A673 (cell line): ENCODE data around the gene EVA1A. TPM values are rescaled to one million over a fixed set of nuclear protein-coding genes. Genes with fewer than 3 reads are reported as not detected.
A peak's percentile ranks its signal among the peaks of the same experiment; 100 is the strongest.

Source experiments
- Bru-seq: library from RNA; stranded (reverse); fragments of 400-500 nt; gene quantifications from one replicate; lab custom pipeline; 2021; lab: Mats Ljungman, UMichigan
- BruChase-seq, 2 experiments: library from RNA; stranded (reverse); fragments of 400-500 nt; gene quantifications; one replicate each; lab custom pipeline; 2021; lab: Mats Ljungman, UMichigan
- BruUV-seq: library from RNA; stranded (reverse); fragments of 400-500 nt; replicated peaks from 2 replicates; lab custom pipeline; 2021; lab: Mats Ljungman, UMichigan
- CTCF ChIA-PET: fragments of 300-600 bp; sonication (Branson Sonifier 250); formaldehyde crosslinking; loops from one replicate; lab custom pipeline; 2022; ENCODE audit warnings: antibody characterized with exemption; lab: Charles Lee
- POLR2A ChIA-PET: fragments of 300-600 bp; sonication (Branson Sonifier 250); formaldehyde crosslinking; loops from one replicate; lab custom pipeline; 2022; ENCODE audit warnings: antibody characterized with exemption; ENCODE audit not compliant: low non-redundant PET; lab: Charles Lee
- DNase-seq: peaks from one replicate; pipeline ENCODE4 v3.0.0-alpha.2; 2015; ENCODE audit warnings: low spot score
- H3K27ac ChIP-seq: fragments of 200-600 bp; sonication (generic); 2 replicates; pipeline ENCODE4 v1.5.1; 2016; ENCODE audit warnings: mixed run types, low read depth, mild to moderate bottlenecking, mixed read lengths, antibody characterized with exemption, low read length; ENCODE audit not compliant: poor library complexity, severe bottlenecking
- H3K27me3 ChIP-seq: fragments of 200-600 bp; sonication (generic); replicated peaks from 2 replicates; pipeline ENCODE4 v1.6.1; 2017; ENCODE audit warnings: mixed run types, low read depth, mild to moderate bottlenecking, mixed read lengths, antibody characterized with exemption, low read length; ENCODE audit not compliant: insufficient read depth, poor library complexity
- H3K36me3 ChIP-seq: fragments of 200-600 bp; sonication (generic); 2 replicates; pipeline ENCODE4 v1.6.1; 2016; ENCODE audit warnings: mixed run types, mild to moderate bottlenecking, mixed read lengths, antibody characterized with exemption, low read length; ENCODE audit not compliant: insufficient read depth, poor library complexity, severe bottlenecking
- H3K4me1 ChIP-seq: fragments of 200-600 bp; sonication (generic); 2 replicates; pipeline ENCODE4 v1.6.1; 2017; ENCODE audit warnings: mixed run types, mild to moderate bottlenecking, mixed read lengths, antibody characterized with exemption, low read length; ENCODE audit not compliant: insufficient read depth, poor library complexity, severe bottlenecking
- H3K4me3 ChIP-seq: fragments of 200-600 bp; sonication (generic); 2 replicates; pipeline ENCODE4 v1.5.1; 2016; ENCODE audit warnings: low read depth, mixed run types, mild to moderate bottlenecking, mixed read lengths, low read length; ENCODE audit not compliant: poor library complexity, severe bottlenecking
- H3K9me3 ChIP-seq: fragments of 200-600 bp; sonication (generic); 2 replicates; pipeline ENCODE4 v1.6.1; 2016; ENCODE audit warnings: mixed run types, low read depth, mild to moderate bottlenecking, mixed read lengths, antibody characterized with exemption, low read length; ENCODE audit not compliant: poor library complexity, severe bottlenecking
- CTCF ChIP-seq: fragments of 300-800, 200-600 bp; sonication (generic); conservative IDR thresholded peaks from 2 replicates; pipeline ENCODE4 v1.5.1; 2017; ENCODE audit warnings: low read depth, mild to moderate bottlenecking, antibody characterized with exemption, low read length, moderate library complexity, mixed read lengths
- EZH2 ChIP-seq: fragments of 200-600 bp; sonication (generic); IDR thresholded peaks from 2 replicates; pipeline ENCODE4 v1.6.1; 2017; ENCODE audit warnings: borderline replicate concordance, low read depth, mild to moderate bottlenecking, mixed read lengths, antibody characterized with exemption, low read length; ENCODE audit not compliant: poor library complexity, severe bottlenecking
- intact Hi-C: fragments of 100-400 bp; cut with micrococcal nuclease; formaldehyde crosslinking; loops from one replicate; pipeline ENCODE4 v1.10.0; 2022; ENCODE audit not compliant: unreplicated experiment
- long read RNA-seq: library from polyadenylated mRNA; stranded (forward); transcript quantifications from one replicate; pipeline ENCODE4 v2.0.0, GENCODE V29; 2022
- total RNA-seq: library from RNA; stranded (reverse); gene quantifications from 2 replicates; pipeline ENCODE4 v1.2.3, GENCODE V29; 2021

Gene EVA1A
- 4.0 and 4.3 TPM in 2 replicates for total RNA-seq
- percentile 46 among the genes with signal in this experiment for Bru-seq, nascent RNA
- percentile 39 among the genes with signal in this experiment for BruChase-seq, experiment 1, labeled RNA remaining after a 2-hour chase
- percentile 39 among the genes with signal in this experiment for BruChase-seq, experiment 2, labeled RNA remaining after a 6-hour chase
- long read RNA-seq, partial matches to known transcripts: 1 of 6 reads
- long read RNA-seq, other reads (novel, unspliced or antisense): 3 of 6 reads

- no peak within 1 kb of the TSS for H3K27ac ChIP-seq
- H3K4me1 ChIP-seq: peaks cover 14% of the 10 kb centered on the region
- H3K36me3 ChIP-seq: no peaks in the 10 kb centered on the region
- intact Hi-C loops: loop anchor here (1.0 to 2.0 kb wide), 2 partner anchors 48 to 96 kb away; no protein-coding TSS in a partner anchor
- DNase-seq: peak; percentile 89
- no peaks in the 10 kb centered on the region for H3K27me3 ChIP-seq
- H3K9me3 ChIP-seq: no peaks in the 10 kb centered on the region
- CTCF ChIA-PET: interaction anchor here (0.6 to 1.5 kb wide), 5 partner anchors 47 to 86 kb away, joined by 3 to 9 read pairs (median 6); partner anchors contain the start of gene MRPL19
- H3K4me3 ChIP-seq: peak within 1 kb of the TSS; percentile 61
- no peak for TF ChIP-seq EZH2
- TF ChIP-seq CTCF: no peak
- BruUV-seq: TSS peak; percentile 69
- POLR2A ChIA-PET: interaction anchor here (0.6 kb wide), 1 partner anchor 890 kb away, joined by 7 read pairs; no protein-coding TSS in a partner anchor
Measured at GRCh38 chr2:75560768-75561565, at the start of gene EVA1A. Gene EVA1A (minus strand): TSS chr2:75560939. CDS start chr2:75518140, 42,799 bp downstream.

DNA sequence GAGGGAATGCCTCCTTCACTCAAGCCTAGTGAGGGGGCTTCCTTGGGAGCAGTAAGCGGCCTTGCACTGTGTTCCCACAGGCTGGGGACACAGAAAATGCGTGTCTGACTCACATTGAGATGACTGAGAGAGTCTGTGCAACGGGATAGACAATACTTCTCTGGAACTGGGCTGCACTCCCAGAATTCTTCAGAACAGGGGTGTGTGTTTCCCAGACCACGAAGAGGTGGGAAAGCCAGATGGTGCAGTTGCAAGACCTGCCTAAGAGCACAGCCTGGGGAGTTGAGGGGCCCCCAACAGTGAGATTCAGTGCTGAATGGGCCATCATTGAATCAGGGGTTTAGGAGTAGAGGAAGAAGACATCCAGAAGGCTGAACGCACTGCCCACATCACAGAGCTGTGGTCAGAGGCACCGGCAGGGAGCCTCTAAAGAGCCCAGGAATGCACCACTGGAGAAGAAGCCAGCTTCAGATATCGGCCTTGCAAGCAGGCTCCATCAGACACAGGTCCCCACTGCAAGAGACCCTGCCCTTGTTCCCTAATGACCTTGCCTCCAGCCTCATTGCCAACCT is 49.3 kb upstream of the EVA1A start:
- Histone ChIP-seq H3K9me3 (no peaks in the 10 kb centered on the region), H3K4me1 (peaks cover 7% of the 10 kb centered on the region), H3K27ac (no peak overlapping the region), H3K27me3 (no peaks in the 10 kb centered on the region), H3K36me3 (no peaks in the 10 kb centered on the region), H3K4me3 (no peak overlapping the region)
- BruUV-seq: no TSS peak
- DNase-seq: no peak
- intact Hi-C loops: loop anchor here (1.0 to 10.0 kb wide), 3 partner anchors 50 to 555 kb away; partner anchors contain the start of gene EVA1A
- TF ChIP-seq EZH2 (no peak), CTCF (no peak)
- ChIA-PET POLR2A (no interaction called here), CTCF (interaction anchor here (0.6 to 0.7 kb wide), 2 partner anchors 49 to 144 kb away, joined by 4 to 9 read pairs; partner anchors contain the start of gene EVA1A)

DNA sequence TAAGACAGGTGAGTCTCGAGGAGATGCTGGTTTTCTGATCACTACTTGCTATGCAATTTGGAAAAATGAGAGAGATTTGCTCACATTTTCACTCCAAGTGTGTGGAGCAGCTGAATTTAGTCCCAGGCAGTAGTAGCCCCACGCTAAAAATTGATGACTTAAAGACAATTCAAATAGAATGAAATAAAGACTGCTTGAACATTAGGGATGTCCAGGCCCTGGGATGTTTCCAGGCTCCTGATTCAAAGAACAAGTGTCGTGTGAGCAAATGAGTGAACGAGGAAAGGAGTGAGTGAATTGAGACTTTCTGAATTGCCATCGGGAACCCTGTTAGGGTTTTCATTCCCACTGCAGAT is 48.6 kb upstream of the EVA1A start:
- no TSS peak for BruUV-seq
- CTCF ChIA-PET: interaction anchor here (1.3 to 1.5 kb wide), 2 partner anchors 19 to 144 kb away, joined by 3 to 12 read pairs; no protein-coding TSS in a partner anchor
- POLR2A ChIA-PET: no interaction called here

More for the DNA sequence above, 48.6 kb upstream of the EVA1A start:
- Histone ChIP-seq H3K4me3 (no peak overlapping the region), H3K36me3 (no peaks in the 10 kb centered on the region), H3K27me3 (no peaks in the 10 kb centered on the region), H3K4me1 (peaks cover 11% of the 10 kb centered on the region), H3K9me3 (no peaks in the 10 kb centered on the region), H3K27ac (no peak overlapping the region)
- no peak for TF ChIP-seq EZH2
- peak; percentile 26 for TF ChIP-seq CTCF
- intact Hi-C loops: loop anchor here (1.0 to 10.0 kb wide), 3 partner anchors 49 to 555 kb away; partner anchors contain the start of gene EVA1A
- no peak for DNase-seq
